GM08714 (cell line): ENCODE results near the gene CBX6.
"Not testable (repeated sequence)": the region's sequence is repeated elsewhere in the genome, so short reads cannot be mapped to it uniquely, and the experiment has no call there.

Experiments
- H3K4me3 ChIP-seq: fragments of 200-500 bp; sonication (Bioruptor generic); 2 replicates; pipeline ENCODE4 v1.5.1; 2014; ENCODE audit warnings: mild to moderate bottlenecking, low read length, inconsistent platforms
- ZNF274 ChIP-seq: IDR thresholded peaks from 2 replicates; pipeline ENCODE4 v1.6.1; 2012; ENCODE audit warnings: mild to moderate bottlenecking, low read depth, low read length

The CBX6 gene

DNA sequence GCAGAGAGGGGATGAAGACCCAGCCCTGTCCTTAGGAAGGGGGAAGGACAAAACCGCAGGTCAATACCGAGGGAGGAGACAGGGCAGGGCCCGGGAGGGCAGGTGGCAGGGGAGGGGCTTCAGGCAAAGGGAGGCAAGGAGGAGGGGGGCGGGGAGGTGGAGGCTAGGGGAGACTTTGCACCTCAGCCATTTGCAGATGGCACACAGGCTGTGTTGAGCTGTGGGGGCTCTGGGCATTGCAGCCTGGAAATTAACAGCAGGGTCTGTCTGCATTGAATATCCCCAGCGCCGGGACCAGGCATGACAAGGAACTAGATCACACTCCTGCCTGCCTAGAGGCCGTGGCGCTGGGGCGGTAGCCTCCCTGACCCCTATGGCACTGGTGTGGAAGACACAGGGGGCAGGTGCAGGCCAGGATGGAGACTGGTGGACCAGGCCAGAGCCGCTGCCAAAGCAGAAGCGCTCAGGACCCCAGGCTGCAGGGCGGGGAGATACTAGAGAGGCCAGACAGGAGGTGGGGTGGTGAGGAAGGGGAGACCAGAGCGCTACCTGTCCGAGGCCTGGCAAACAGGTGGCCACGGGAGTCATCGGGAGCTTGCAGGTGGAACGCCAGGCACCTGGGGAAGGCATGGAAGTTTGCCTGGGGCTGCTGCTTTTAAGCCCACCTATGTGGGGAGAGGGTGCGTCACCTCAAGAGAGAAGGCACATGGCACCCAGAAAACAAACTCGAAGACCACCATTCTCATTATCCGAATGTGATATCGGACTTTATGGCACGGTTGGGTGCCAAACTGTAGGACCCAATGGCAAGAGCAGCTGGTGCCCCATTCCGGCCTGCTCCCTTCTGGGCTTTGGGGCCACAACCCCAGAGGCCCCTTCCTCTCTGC lies 11.5 kb downstream of the CBX6 start:
- TF ChIP-seq ZNF274, result no peak

DNA sequence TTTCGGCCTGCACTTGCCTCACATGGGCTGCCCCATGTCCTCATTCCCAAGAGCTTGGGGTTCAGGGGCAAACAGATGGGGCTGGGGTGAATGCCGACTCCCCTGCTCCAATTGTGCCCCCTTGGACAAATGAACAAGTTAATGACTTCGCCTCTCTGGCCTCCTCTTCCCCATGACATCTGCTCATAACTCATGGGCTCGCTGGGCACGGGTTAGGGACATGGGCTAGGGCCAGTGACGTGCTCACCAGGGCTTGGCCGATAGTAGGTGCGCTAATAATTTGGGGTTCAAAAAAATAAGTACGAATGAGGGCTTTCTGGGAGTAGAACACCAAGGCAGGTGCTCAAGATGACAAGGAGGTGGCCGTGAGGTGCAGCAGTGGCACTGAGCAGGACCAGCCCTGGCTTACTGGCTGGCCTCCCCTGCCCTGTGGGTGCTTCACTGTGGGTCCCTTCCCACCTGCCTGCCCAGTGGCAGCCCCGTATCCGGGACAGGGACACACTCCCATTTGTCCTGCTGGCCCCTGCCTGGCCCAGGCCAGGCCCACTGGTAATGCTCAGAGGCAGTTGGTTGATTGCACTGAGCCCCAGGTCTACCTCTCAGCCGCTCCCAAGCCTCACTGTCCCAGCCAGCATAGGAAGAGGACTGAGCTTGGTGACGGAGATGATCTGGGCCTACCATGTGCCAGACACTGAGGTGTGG lies 12.3 kb downstream of the CBX6 start:
- no peak overlapping the region for H3K4me3 ChIP-seq
- no peak for TF ChIP-seq ZNF274

More for the DNA sequence above, 11.5 kb downstream of the CBX6 start:
- no peak overlapping the region for H3K4me3 ChIP-seq

DNA sequence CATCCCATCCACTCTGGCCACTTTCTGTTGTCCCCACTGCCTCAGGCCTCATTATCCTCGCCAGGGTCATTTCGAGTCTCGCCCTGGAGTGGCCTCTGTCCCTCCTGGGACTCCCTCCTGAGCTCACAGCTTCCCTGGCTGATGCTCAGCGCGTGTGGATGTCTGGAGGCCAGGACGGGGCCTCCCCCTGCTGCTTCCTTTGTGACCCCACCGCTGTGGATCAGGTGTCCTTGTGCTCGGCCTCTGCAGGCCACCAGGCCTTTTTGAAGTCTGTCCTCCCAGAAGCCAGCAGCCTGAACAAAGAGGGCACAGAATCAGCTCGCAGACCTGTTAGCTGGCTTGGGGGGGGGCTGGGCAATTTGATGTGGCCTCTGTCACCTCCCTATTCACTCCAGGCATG lies 13.5 kb downstream of the CBX6 start:
- TF ChIP-seq ZNF274, result no peak
- no peak overlapping the region for H3K4me3 ChIP-seq

DNA sequence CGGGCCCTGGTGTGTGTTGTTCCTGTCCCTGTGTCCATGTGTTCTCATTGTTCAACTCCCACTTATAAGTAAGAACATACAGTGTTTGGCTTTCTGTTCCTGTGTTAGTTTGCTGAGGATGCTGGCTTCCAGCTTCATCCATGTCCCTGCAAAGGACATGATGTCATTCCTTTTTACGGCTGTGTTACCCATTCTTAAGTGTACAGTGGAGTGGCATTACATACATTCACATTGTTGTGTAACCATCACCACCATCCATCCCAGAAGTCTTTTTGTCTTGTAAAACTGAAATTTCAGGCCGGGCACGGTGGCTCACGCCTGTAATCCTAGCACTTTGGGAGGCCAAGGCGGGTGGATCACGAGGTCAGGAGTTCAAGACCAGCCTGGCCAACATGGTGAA lies 17.5 kb downstream of the CBX6 start:
- not testable (repeated sequence) for H3K4me3 ChIP-seq

DNA sequence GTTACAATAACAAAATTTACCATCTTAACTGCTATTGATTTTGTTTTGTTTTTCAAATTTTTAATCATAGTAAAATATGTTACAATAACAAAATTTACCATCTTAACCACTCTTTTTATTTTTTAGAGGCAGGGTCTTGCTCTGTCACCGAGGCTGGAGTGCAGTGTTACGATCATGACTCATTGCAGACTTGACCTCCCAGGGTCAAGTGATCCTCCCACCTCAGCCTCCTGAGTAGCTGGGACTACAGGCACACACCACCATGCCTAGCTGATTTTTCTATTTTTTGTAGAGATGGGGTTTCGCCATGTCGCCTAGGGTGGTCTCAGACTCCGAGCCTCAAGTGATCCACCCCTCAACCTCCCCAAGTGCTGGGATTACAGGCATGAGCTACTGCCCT lies 18.1 kb downstream of the CBX6 start:
- H3K4me3 ChIP-seq, result not testable (repeated sequence)

DNA sequence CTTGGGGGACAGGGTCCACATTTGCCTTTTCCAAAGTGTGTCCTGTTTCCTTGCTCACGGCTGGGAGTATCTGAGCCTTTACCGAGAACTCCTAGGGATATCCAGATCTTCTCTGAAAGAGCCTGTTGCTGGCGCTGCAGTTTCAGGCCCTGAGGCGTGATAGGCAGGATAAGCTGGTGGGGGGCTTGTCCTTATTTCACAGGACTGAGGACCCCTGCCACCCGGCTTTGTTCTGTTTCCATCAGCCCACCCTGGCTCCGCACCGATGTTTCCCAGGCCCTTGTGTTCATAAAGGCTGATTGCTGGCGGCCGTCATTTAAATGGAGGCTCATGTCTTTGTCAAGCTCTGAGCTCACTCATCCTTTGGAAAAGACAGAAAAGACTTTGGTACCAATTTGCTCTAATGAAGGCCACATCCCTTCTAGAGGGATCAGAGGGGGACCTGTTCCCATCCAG lies 18.8 kb downstream of the CBX6 start:
- no peak for TF ChIP-seq ZNF274
- no peak overlapping the region for H3K4me3 ChIP-seq

DNA sequence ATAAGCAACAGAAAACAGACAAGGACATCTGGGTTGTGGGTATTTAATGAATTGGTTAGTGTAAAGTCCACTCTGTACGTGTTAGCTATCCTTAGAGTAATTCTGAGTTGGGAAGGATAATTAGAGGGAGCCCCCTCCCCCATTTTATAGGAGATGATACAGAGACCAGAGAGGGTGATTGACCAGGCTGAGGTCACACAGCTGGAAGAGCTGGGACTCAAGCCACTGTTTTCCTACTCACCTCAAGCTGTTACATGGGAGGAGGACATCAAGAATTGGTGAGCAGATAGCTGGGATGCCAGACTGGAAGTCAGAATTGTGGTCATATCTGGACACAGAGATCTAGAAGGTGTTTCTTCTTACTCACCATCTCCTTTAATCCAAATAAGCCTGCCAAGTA lies 19.5 kb downstream of the CBX6 start:
- no peak overlapping the region for H3K4me3 ChIP-seq
- TF ChIP-seq ZNF274, result no peak

DNA sequence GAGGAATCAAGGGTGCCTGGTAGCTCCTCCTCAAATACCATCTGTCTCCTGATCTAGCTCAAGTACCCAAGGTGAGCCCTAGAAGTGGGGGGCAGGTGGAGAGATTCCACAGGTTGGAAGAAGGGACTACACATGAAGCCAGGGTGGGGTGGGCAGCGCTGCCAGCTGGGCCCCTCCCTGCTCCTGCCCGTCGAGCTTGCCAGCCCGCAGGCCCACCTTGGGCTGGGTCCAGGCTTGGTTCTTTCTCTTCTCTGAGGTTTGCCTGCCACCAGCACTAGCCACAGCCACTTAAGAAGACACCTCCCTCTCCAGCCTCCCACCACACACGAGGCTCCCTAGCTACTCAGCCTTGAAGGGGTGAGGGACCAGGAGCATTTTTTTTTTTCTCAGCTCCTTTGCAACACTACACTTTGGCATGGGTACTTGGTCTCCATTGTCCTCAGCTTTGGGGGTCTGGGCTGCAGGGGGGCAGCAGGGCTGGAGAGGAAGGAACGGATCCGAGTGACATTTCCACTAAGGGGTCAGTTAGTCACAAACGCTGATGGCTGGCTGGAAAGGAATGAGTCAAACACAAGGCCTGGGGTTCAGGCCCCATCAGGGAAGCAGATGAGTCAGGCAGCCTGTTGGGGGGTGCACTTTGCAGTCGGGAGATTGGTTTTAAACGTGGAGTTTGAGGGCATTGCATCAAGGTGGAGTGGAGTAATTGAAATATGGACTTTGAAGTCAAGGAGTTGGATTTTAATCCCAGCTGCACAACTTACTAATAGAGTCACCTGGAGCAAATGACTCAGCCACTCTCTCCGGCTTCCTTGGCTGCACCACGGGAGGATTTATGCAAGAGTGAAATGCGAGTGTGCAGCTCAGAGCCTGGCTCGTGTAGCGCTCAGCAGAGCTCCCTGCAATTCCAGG lies 20.8 kb downstream of the CBX6 start:
- no peak for TF ChIP-seq ZNF274
- no peak overlapping the region for H3K4me3 ChIP-seq

DNA sequence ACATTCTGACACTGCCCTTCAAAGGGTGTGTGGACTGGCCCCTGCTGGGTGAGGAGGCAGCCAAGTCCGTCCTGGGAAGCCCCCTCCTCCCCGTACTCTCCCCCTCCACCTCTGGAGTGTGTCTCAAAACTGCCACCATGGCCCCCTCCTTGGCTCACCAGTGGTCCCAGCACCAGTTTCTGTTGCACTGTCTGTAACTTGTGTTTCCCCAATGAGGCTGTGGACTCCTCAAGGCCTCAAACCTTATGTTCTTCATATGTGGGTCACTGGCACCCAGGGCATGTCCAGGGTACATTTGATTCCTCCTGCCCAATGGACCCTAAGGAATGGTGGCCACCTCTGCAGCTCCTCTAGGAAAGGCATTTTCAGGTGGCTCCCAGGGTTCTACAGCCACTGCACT lies 21.6 kb downstream of the CBX6 start:
- no peak overlapping the region for H3K4me3 ChIP-seq
- TF ChIP-seq ZNF274, result no peak

DNA sequence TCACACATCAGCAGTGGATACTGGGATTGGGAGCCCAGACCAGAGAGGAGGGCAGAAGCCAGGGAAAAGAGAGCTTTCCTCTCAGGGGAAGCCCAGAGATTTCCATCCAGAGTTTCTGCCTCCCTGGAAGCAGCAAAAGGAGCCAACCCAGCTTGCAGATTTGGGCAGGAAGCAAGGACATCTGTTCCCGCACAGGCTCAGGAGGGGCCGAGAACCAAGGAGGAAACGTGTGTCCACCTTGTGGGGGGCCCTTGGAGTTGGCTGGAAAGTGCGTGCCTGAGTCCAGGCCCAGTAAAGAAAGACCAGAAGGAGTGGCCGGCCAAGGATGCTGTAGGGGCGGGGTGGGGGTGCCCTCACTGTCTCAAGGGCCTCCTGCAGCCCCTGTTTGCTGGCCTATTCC lies 22.2 kb downstream of the CBX6 start:
- no peak for TF ChIP-seq ZNF274
- H3K4me3 ChIP-seq, result no peak overlapping the region

DNA sequence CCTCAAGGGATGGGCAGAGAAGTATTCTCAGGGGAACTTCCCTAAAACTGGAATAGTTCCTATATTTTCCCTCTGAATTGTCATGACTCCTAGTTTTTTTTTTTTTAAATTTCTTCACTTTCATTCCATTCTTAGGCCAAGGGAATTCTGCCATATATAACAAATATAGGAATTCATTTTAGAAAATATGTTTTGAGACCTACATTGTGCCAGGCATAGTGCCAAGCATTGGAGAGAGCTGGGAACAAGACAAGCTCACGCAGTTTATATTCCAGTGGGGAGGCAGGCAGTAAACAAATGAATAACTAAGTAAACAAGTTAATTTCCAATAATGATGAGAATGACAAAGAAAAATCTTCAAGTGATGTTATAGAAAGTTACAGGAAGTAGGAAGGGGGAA lies 25.6 kb downstream of the CBX6 start:
- H3K4me3 ChIP-seq, result no peak overlapping the region
- TF ChIP-seq ZNF274, result no peak

DNA sequence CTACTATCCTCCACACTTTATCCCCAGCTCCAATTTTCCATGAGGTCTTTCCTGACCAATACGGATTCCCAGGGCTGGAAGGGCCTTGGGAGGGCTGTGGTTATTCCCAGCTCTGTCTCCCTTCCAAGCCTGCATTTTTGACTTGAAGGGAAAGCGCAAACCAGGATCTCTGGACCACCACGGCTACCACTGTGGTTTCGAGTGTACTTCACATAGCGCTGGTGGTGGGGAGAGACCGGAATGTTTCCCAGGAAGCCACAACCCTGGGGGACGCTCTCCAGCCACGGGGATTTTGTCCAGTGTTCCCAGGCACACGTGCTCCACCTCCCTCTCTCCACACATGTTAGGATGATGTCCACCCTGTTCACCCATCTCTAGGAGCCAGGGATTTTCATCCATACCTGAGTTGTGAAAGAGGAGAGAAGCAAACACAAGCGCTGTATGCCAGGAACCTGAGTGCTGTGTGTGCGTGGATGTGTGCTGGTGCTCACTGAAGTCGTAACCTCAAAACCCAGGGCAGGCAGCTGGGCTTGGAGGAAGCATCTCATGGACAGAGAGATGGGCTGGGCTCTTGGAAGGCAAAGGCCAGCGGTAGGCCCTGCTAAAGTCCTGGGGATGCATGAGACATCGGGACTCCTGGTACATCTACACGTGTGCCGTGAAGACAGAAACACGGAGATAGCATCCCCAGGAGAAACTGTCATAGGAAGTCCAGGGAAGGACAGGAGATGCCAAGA lies 26.8 kb downstream of the CBX6 start:
- TF ChIP-seq ZNF274, result no peak
- no peak overlapping the region for H3K4me3 ChIP-seq

DNA sequence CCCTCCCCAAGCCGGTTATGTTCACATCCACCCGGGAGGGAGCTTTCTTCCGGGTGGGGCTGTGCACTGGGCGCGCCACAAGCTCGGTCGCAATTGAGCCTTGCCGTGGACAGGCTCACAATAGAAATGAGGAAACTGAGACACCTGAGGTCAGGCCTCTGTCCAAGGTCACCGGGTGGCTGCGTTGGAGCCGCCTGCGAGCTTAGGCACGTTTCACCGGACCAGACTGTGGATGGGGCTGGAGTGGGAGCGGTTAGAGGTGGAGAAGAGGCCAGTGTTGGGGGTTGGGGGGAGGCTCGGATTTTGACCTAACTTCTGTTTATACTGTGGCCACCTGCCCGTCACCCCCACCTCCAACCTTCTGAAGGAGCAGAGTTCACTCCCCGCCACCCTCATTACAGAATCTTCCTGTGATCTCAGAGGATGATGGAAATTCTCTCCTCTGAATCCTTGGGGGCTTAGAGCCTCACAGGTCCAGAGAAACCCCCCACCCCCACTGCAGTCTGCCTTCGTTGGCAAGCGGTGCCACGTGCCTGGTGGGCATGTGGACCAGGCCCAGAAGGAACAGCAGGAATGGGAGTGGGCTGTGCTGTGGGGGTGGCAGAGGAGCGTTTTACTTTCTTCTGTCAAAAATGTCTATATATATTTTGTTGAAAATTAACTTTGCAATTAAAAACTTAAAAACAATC lies 27.6 kb downstream of the CBX6 start:
- no peak for TF ChIP-seq ZNF274
- H3K4me3 ChIP-seq, result no peak overlapping the region
